Gastroesophageal sphincter (tissue), 4 donors: Measurements from ENCODE around the gene PLEKHG2. TPM values are rescaled to one million over a fixed set of nuclear protein-coding genes. Genes with fewer than 3 reads are reported as not detected.

Source experiments
- ATAC-seq: fragments of 150-250 bp; one replicate; pipeline ENCODE4 v1.9.1; 2016; ENCODE audit warnings: mild to moderate bottlenecking, moderate library complexity
- H3K27ac ChIP-seq, 4 donors: fragments of 200-600 bp; sonication (generic) in 3 of 4; 1 replicate in 3 of 4; 2 replicates in 1 of 4; pipeline ENCODE4 v1.5.1; 2016 to 2019
- H3K27me3 ChIP-seq: fragments of 200-600 bp; sonication (generic); one replicate; pipeline ENCODE4 v1.5.1; 2019
- H3K36me3 ChIP-seq, 2 donors: fragments of 200-600 bp; sonication (generic); one replicate each; pipeline ENCODE4 v1.5.1; 2019; ENCODE audit warnings: control low read depth in 1 of 2
- H3K4me1 ChIP-seq, 3 donors: fragments of 200-600 bp; sonication (generic); 1 replicate in 2 of 3; 2 replicates in 1 of 3; pipeline ENCODE4 v1.5.1; 2016 to 2019; ENCODE audit warnings: control low read depth in 2 of 3
- H3K4me3 ChIP-seq, 2 donors: fragments of 200-600 bp; sonication (generic); one replicate each; pipeline ENCODE4 v1.5.1; 2019; ENCODE audit warnings: mild to moderate bottlenecking in 1 of 2, moderate library complexity in 1 of 2
- H3K9me3 ChIP-seq, 3 donors: fragments of 200-600 bp; sonication (generic); one replicate each; pipeline ENCODE4 v1.5.1; 2017 to 2019; ENCODE audit warnings: control low read depth in 2 of 3
- EP300 ChIP-seq: sonication (generic); formaldehyde crosslinking; IDR thresholded peaks from one replicate; pipeline ENCODE4 v1.6.1; 2017; ENCODE audit warnings: antibody characterized with exemption, mild to moderate bottlenecking
- POLR2A ChIP-seq, 2 donors: fragments of 450-650 bp; IDR thresholded peaks; one replicate each; pipeline ENCODE4 v1.6.1; 2017; ENCODE audit warnings: antibody characterized with exemption in 2 of 2, mild to moderate bottlenecking in 2 of 2, moderate library complexity in 1 of 2
- POLR2AphosphoS5 ChIP-seq: sonication (generic); formaldehyde crosslinking; IDR thresholded peaks from one replicate; pipeline ENCODE4 v1.6.1; 2017; ENCODE audit warnings: antibody characterized with exemption
- WGBS, 2 donors: methylation state at CpG; one replicate each; pipeline ENCODE4 v1.1.5; 2018; ENCODE audit warnings: low coverage in 1 of 2; 5-methylcytosine and 5-hydroxymethylcytosine counted together
- total RNA-seq, 4 donors: library from RNA; depleted of rRNA; stranded (reverse); fragments of >200 nt; gene quantifications; one replicate each; pipeline ENCODE4 v1.1.0, GENCODE V29; 2016
- TF ChIP-seq, protein P1 (sequence below), 4 experiments: fragments of 200-600 bp in 2 of 4; fragments of 450-650 bp in 2 of 4; sonication (generic) in 1 of 4; IDR thresholded peaks; one replicate each; pipeline ENCODE4 v1.5.1; 2017 to 2019; ENCODE audit warnings: antibody characterized with exemption in 4 of 4, mild to moderate bottlenecking in 2 of 4, moderate library complexity in 2 of 4

PLEKHG2 gene
- total RNA-seq, 4 donors from 2014 or later = 19.5 to 35.3 (median 23.4) TPM

DNA sequence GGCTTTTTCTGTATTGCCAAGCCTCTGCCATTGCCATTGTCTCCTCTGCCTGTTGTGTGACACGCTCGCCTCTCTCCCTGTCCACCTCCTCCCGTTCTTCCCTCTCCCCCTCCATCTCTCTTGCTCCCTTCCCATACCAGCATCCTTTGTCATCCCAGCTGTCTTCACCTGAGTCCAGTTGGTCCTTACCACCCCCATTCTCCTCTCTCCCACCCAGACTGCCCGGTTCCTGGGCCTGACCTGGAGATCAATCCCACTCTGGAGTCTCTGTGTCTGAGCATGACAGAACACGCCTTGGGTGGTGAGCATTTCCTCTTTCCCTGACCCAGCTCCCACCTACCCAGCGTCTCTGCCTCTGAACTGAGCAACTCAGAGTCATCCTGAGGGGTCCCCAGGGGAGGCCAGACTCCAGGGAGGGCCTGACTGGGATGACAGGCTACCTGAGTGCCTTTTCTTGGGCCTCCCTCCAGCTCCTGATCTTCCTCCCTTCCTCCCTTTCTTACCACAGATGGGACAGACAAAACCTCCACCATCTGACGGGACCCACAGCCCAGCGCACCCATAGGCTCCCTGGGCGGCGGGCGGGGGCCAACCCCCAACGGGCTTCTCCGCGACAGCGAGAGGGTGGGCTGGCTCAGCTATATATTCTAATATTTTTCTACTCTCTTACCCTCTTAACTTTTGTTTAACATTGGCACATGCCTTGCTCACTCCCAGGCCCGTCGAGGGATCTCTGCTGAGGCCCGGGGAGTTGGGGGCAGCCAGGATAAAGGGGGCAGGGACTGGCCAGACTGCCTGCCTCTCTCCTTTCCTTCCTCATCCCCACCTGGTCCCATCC, 29.3 kb upstream of the PLEKHG2 start:
- 84 to 89% methylated on average over 5 of the region's 18 CpGs for WGBS, 2 donors
- no peak for ATAC-seq
- no peaks in the 10 kb centered on the region for H3K9me3 ChIP-seq
- TF ChIP-seq EP300 = no peak
- TF ChIP-seq, protein P1, sequence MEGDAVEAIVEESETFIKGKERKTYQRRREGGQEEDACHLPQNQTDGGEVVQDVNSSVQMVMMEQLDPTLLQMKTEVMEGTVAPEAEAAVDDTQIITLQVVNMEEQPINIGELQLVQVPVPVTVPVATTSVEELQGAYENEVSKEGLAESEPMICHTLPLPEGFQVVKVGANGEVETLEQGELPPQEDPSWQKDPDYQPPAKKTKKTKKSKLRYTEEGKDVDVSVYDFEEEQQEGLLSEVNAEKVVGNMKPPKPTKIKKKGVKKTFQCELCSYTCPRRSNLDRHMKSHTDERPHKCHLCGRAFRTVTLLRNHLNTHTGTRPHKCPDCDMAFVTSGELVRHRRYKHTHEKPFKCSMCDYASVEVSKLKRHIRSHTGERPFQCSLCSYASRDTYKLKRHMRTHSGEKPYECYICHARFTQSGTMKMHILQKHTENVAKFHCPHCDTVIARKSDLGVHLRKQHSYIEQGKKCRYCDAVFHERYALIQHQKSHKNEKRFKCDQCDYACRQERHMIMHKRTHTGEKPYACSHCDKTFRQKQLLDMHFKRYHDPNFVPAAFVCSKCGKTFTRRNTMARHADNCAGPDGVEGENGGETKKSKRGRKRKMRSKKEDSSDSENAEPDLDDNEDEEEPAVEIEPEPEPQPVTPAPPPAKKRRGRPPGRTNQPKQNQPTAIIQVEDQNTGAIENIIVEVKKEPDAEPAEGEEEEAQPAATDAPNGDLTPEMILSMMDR (IDR thresholded peaks at IDR 0.05) = no peak
- no peak for TF ChIP-seq POLR2AphosphoS5
- TF ChIP-seq POLR2A (IDR thresholded peaks at IDR 0.05) = no peak
- no peaks in the 10 kb centered on the region for H3K27me3 ChIP-seq
- peaks cover 0 to 99% of the 10 kb centered on the region in 2 donors for H3K36me3 ChIP-seq
- H3K27ac ChIP-seq = peak overlapping the region in 1 of 4 donors; percentile 10
- H3K4me3 ChIP-seq = no peak overlapping the region
- H3K4me1 ChIP-seq = peaks cover 0 to 16% (median 0%) of the 10 kb centered on the region in 3 donors

DNA sequence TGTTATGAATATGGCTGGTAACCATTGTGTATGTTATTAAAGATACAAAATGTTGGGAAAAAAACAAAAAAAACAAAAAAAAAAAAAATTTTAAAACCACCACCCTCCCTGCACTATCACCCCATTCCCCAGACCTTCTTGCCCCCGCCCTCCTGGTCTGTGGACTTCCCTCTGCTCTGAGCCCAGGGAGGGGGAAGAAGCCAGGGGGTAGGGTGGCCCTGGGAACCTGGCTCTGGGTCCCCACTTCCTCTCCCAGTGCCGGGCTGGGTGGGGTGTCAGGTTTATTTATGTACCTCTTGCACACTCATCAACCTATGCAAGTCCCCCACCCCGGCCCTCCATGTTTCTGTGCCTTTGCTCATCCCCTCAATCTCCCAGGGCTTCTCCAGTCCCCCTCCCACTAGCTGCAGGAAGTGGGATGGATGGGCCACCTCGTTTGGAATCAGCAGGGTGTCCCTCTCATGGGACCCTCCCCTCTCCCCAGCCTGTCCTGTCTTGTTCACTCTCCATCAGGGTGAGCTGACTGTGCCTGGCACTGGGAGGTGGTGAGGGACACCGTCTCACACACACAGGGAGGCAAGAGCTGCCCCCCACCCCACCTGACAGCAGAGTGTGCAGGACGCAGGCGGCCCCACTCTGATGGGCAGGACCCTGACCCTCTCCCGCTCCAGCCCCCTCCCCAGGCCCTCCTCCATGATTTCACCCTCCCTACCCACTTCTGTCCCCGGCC, 27.5 kb upstream of the PLEKHG2 start:
- WGBS, 2 donors = 60 to 77% methylated on average over 1 to 5 of the region's 9 CpGs
- Histone ChIP-seq H3K27ac (peak overlapping the region in 1 of 4 donors; percentile 15), H3K4me1 (peaks cover 0 to 32% (median 5%) of the 10 kb centered on the region in 3 donors), H3K9me3 (no peaks in the 10 kb centered on the region), H3K27me3 (no peaks in the 10 kb centered on the region), H3K36me3 (peaks cover 0 to 98% of the 10 kb centered on the region in 2 donors), H3K4me3 (no peak overlapping the region)
- no peak for ATAC-seq
- TF ChIP-seq POLR2AphosphoS5 = no peak
- TF ChIP-seq, protein P1 (IDR thresholded peaks at IDR 0.05) = no peak
- TF ChIP-seq POLR2A (IDR thresholded peaks at IDR 0.05) = no peak
- no peak for TF ChIP-seq EP300

DNA sequence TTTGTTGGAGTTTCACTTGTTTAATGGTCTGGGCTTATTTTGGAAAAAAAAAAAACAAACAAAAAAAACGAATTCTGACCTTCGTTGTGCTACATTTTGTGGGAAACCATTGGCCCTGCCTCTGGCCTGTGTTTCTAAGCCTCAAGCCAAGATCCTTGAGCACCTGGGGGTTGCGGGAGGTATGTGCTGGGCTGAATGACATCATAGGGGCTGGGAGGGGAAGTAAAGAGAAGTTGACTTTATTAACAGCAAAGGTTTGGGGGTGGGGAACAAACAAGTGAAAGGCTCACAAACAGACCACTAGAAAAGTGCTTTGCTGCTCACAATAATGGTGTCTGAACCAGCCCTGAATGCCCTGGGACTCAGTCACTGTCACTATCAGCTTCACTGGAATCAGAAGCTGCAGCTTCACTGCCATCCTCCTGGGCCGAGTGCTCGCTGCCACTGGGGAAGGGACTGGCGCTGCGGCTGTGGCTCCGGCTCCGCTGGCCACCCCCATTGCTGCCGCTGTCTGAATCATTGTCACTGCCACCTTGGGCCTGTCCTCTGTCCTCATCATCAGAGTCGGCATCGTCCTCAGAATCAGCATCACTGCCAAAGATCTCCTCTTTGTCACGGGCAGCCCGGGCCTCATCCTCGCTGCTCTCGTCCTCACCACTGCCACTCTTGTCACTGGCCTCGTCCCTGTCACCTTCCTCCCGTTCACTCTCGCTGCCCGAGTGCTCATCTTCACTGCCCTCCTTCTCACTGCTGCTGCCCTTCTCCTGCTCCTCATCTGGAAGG, 26.6 kb upstream of the PLEKHG2 start:
- no peak for TF ChIP-seq POLR2A (IDR thresholded peaks at IDR 0.05)
- TF ChIP-seq EP300 = no peak
- TF ChIP-seq, protein P1 (IDR thresholded peaks at IDR 0.05) = no peak
- TF ChIP-seq POLR2AphosphoS5 = no peak
- 60 to 66% methylated on average over 12 to 15 of the region's 20 CpGs for WGBS, 2 donors

DNA sequence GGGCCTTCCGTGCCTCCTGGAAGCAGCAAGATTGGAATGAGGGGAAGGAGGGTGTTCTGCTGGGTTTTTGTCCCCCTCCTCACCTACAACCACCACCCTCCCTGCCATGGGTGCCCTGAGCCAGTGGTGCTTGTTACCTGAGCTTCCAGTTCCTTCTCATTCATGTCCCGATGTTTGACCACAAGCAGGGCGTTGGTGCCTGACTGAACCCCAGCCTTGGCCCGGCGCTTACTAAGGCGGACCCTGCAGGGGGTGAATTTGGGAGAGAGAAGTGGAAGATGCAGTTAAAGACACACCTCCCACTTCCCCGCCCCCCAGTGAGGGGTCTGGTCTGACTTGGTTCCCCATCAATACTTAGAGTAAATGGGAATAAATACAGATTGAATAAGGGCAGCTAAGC, 25.9 kb upstream of the PLEKHG2 start:
- Histone ChIP-seq H3K36me3 (peaks cover 0 to 82% of the 10 kb centered on the region in 2 donors), H3K27me3 (no peaks in the 10 kb centered on the region), H3K4me1 (peaks cover 0 to 33% (median 7%) of the 10 kb centered on the region in 3 donors), H3K4me3 (no peak overlapping the region), H3K27ac (no peak overlapping the region), H3K9me3 (no peaks in the 10 kb centered on the region)
- WGBS, 2 donors = 50 to 83% methylated on average over 1 to 2 of the region's 7 CpGs
- TF ChIP-seq, protein P1 (IDR thresholded peaks at IDR 0.05) = no peak
- TF ChIP-seq POLR2A (IDR thresholded peaks at IDR 0.05) (no peak), EP300 (no peak), POLR2AphosphoS5 (no peak)
- ATAC-seq = no peak

More for the DNA sequence above, 26.6 kb upstream of the PLEKHG2 start:
- H3K36me3 ChIP-seq = peaks cover 0 to 90% of the 10 kb centered on the region in 2 donors
- ATAC-seq = no peak
- no peaks in the 10 kb centered on the region for H3K9me3 ChIP-seq
- no peak overlapping the region for H3K4me3 ChIP-seq
- no peak overlapping the region for H3K27ac ChIP-seq
- H3K4me1 ChIP-seq = peaks cover 0 to 31% (median 7%) of the 10 kb centered on the region in 3 donors
- no peaks in the 10 kb centered on the region for H3K27me3 ChIP-seq
